ENCODE data around the gene MAPK6.
"Not testable (repeated sequence)": the region's sequence is repeated elsewhere in the genome, so short reads cannot be mapped to it uniquely, and the experiment has no call there.

MAPK6 gene

GRCh38 chr15:52080031-52080430, 61.0 kb downstream of the MAPK6 start:
- DNase-seq: no peak
- ATAC-seq: no peak

GRCh38 chr15:52080706-52081392, 61.8 kb downstream of the MAPK6 start:
- DNase-seq: no peak
- no peak for ATAC-seq

GRCh38 chr15:52082197-52083036, 63.4 kb downstream of the MAPK6 start:
- ATAC-seq (no peak), DNase-seq (no peak)

DNA sequence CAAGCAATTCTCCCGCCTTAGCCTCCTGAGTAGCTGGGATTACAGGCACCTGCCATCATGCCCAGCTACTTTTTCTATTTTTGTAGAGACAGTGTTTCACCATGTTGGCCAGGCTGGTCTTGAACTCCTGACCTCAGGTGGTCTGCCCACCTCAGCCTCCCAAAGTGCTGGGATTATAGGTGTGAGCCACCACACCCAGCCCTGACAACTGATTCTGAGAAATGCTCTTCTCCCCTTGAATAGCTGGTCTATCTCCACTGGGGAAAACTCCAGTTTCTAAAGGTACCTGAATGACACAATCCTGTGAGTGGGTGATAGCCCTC, 64.0 kb downstream of the MAPK6 start:
- not testable (repeated sequence) for DNase-seq, ATAC-seq

DNA sequence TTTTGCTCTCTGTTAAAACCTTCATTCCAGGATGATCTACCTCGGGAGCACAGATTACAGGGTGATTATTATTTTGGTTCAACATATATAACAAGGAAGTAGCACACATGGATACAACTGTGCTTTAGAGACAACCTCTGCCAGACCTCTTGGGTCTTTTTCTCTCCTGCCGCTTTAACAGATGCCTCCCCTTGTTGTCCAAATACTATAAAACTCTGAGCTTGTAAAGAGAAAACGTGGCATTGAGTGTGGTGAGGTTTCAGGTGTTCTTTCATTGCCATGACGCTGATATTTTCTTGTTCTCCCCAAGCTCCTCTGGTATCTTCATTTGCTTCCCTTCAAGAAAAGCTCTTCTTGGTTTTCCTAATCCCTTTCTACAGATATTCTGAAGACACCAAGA, 64.6 kb downstream of the MAPK6 start:
- DNase-seq (no peak), ATAC-seq (no peak)

DNA sequence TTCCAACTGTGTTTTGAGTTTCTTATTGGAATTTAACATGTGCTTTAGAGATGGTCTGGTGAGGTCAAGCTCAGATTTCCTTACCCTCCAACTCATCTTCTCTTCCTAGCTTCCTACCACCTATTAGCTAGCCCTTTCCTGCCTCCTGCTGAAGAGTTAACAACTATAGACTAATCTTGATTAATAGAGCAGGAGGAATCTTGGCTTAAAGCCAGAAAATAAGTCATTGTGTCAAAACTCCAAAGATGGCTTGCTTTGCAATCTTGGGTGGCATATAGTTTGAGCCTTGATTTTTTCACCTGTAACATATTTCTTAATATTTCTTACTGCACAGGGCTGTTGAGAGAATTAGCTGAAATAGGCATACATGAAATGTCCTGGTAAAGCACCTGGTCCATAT, 66.3 kb downstream of the MAPK6 start:
- no peak for ATAC-seq
- DNase-seq: no peak

- ATAC-seq: no peak
- DNase-seq: no peak
Measured at GRCh38 chr15:52086011-52086786, 67.2 kb downstream of the MAPK6 start.

DNA sequence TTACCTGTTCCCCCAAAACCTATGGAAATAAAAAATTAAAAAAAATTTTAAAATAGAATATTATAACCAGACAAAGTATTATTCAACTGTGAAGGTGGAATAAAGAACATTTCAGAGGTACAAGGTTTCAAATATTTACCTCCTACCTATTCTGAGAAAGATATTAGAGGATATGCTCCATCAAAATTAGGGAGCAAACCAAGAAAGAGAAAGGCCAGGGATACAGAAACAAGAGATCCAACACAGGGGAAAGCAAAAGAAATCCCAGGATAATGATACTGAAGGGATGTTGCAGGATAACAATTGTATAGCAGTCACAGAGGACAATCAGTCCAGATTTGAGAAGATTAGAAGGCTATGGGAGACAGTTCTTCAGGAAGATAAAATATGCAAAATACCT, 71.2 kb downstream of the MAPK6 start:
- no peak for DNase-seq
- ATAC-seq: no peak

DNA sequence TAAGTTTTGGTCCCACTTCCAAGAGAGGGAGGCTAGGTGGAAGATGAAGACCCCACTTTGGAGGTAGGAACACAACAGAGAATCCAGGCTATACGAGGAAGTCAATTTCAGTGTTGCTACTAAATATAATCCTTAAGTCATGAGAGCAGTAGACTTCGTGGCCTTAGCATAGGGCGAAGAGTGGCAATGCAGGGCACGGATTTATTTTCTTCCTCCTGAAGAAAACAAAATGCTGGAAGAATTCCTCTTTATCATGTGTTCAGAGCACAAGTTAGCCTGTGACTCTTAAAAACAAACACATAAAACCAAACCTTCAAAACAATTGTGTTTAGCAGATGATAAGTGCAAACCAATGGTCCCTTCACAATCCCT, 74.1 kb downstream of the MAPK6 start:
- DNase-seq: no peak

DNA sequence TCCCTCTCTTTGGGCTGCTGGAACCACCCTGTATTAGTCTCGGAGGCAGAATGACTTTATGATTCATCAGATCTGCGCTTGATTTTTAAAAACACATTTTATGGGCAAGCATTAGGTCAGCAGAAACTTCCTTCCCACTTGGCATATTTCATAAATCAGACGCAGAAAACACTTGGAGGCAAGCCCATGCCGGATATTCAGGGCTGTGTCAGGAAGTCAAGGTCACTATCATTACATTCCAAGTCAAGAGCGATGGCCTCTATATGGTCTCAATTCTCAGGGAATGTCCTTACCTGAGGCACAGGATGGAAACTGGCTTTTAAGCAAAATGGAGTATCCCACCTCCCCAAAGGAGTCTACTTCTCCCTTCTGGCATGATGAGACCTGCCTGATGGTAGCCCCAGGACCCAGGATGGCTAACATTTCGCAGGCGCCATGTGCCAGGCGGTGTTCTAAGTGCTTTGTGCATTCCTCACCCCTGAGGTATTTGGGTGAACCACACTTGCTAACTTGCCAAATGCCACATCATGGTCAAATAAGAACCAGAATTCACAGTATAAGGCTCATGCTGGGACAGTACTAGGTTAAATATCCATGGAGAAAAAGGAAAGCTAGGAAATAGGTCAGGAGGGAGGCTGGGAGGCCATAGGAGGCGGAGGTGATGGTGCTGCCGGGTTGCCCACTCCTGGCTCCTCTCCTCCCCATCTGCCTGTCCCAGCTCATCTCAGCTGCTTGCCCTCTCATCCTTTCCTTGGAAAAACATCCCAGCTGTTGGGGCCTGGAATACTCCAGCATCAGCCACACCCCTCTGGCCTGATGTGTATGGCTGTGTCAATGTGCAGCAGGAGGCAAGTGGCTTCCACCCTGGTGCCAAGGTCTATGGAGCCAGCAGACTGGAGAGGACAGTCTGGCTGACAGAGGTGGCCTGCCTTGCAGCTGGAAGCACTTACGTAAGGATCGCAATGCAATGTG, 74.8 kb downstream of the MAPK6 start:
- ATAC-seq (no peak), DNase-seq (no peak)

More for the DNA sequence above, 74.1 kb downstream of the MAPK6 start:
- ATAC-seq: no peak

DNA sequence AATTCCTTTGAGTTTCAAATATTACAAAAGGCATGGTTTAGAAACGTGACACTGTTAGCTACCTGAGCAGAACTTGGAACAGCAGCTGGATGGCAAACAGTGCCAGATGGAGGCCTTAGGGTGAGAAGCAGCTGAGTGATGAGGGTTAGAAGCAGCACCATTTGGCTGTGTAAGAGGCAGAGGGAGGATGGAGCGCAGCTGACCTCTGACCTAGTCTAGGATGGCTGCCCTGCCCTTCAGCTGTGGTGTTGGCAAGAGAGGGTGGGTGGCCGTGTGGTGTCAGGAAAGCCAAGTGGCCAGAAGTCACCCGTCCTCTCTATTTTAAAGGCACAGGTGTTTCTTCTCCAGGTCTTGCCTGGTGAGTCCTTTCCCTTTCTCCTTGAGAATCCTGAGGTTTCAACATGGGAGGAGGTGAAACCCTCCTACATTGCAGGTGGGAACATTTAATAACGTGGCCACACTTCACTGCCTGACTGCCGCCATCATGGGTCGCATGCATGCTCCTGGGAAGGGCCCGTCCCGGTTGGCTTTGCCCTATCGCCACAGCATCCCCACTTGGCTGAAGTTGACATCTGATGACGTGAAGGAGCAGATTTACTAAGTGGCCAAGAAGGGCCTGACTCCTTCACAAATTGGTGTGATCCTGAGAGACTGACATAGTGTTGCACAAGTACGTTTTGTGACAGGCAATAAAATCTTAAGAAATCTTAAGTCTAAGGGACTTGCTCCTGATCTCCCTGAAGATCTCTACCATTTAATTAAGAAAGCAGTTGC, 76.0 kb downstream of the MAPK6 start:
- no peak for ATAC-seq

DNA sequence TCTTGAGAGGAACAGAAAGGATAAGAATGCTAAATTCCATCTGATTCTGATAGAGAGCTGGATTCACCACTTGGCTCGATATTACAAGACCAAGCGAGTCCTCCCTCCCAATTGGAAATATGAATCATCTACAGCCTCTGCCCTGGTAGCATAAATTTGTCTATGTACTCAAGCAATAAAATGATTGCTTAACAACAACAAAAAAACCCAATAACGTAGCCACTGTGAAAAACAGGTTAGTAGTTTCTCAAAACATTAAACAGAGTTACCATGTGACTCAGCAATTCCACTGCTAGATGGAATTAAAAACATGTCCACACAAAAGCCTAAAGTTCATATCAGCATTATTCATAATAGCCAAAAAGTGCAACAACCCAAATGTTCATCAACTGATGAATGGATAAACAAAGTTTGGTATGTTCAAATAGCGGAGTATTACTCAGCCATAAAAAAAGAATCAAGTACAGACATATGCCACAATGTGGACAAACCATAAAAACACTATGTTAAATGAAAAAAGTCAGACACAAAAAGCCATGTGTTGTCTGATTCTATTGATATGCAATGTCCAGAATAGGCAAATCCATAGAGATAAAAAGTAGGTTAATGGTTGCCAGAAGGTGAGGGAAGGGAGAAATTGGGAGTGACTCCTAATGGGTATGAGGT, 76.7 kb downstream of the MAPK6 start:
- no peak for DNase-seq

More for the DNA sequence above, 76.0 kb downstream of the MAPK6 start:
- DNase-seq: no peak

DNA sequence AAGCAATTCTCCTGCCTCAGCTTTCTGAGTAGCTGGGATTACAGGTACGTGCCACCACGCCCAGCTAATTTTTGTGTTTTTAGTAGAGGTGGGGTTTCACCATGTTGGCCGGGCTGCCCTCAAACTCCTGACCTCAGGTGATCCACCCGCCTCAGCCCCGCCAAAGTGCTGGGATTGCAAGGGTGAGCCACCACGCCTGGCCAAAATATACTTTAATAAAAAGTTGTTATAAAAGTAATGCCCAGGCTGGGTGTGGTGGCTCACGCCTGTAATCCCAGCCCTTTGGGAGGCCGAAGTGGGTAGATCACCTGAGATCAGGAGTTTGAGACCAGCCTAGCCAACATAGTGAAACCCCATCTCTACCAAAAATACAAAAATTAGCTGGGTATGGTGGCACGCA, 77.5 kb downstream of the MAPK6 start:
- not testable (repeated sequence) for DNase-seq, ATAC-seq

More for the DNA sequence above, 76.7 kb downstream of the MAPK6 start:
- no peak for ATAC-seq

DNA sequence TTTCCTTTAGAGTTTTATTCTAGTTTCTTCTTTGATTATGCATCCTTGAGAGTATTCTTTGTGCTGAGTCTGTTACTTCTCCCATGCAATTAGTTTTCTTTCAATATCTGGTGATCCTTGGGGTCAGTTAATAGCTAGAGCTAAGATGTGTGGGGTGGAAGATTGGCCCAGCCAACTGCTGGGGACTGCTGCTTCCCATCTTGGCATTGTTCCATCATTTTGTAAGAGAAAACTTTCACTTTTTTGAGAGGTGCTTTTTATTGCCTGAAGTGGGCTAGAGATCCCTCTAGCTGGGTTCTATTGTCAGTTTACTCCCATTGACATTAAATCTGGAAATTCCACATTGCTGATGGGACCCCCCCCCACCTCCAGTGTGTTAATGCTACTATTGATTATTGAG, 78.2 kb downstream of the MAPK6 start:
- ATAC-seq (no peak), DNase-seq (no peak)

- DNase-seq (no peak), ATAC-seq (no peak)
Measured at GRCh38 chr15:52098323-52098722, 79.3 kb downstream of the MAPK6 start.

DNA sequence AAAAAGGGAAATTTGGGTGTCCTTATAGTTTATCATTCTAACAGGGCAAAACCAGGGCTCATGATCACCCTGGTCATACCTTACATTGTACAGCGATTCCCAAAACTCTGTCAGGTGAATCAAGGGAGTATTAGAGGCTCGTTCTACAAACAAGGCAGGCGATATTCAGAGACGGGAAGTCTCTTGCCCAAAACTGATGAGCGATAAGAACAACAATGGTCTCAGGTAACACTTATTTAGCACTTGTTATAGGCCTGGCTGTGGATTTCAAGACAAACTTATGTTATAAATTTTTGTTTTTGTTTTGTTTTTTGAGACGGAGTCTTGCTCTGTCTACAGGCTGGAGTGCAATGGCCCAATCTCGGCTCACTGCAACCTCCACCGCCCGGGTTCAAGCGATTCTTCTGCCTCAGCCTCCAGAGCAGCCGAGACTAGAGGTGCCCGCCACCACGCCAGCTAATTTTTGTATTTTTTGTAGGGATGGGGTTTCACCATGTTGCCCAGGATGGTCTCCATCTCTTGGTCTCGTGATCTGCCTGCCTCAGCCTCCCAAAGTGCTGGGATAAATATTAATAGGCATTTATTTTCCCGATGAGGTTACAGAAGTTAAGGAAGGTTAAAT, 80.7 kb downstream of the MAPK6 start:
- DNase-seq: no peak

GRCh38 chr15:52100807-52101442, 81.9 kb downstream of the MAPK6 start:
- ATAC-seq (no peak), DNase-seq (no peak)

More for the DNA sequence above, 80.7 kb downstream of the MAPK6 start:
- no peak for ATAC-seq

DNA sequence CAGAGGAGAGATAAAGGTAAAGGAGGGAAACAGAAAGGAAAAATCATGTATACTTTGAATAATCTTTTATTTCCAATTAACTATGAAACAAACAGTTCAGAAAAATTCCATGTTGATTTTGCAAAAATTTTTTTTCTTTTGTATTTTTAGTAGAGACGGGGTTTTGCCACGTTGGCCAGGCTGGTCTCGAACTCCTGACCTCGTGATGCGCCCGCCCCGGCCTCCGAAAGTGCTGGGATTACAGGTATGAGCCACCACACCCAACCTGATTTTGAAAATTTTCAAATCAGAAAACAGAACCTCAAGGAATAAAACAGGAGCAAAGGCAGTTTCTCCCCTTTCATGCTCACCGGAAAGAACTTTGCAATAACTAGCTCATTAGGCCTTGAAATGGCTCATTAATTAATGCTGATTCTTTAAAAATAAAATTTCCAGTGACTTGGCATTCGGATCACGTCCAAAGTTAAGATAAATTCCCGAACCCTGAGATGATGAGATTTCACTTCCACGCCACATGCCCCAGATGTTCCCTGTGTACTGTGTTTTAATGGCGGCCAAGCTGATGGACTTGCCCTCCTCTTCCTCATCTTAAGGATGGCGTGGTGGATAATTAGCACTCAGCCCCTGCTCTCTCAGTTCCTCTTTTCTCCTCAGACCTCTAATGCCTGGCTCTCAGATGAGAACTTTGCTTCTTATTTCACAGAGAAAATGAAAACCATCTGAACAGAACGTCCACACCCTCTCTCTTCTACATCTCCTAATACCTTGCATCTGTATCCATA, 82.7 kb downstream of the MAPK6 start:
- ATAC-seq (no peak), DNase-seq (no peak)

GRCh38 chr15:52102463-52102862, 83.4 kb downstream of the MAPK6 start:
- ATAC-seq (no peak), DNase-seq (no peak)
